GM19324 (cell line): ENCODE results near the gene IL2RG.
A peak's percentile ranks its signal among the peaks of the same experiment; 100 is the strongest.

Experiments
- ATAC-seq: cut with Tn5 transposase; IDR thresholded peaks from one replicate; pipeline ENCODE4 v1.9.1; 2021; ENCODE audit warnings: mild to moderate bottlenecking, moderate library complexity; ENCODE audit not compliant: unreplicated experiment, low FRiP score

The IL2RG gene

DNA sequence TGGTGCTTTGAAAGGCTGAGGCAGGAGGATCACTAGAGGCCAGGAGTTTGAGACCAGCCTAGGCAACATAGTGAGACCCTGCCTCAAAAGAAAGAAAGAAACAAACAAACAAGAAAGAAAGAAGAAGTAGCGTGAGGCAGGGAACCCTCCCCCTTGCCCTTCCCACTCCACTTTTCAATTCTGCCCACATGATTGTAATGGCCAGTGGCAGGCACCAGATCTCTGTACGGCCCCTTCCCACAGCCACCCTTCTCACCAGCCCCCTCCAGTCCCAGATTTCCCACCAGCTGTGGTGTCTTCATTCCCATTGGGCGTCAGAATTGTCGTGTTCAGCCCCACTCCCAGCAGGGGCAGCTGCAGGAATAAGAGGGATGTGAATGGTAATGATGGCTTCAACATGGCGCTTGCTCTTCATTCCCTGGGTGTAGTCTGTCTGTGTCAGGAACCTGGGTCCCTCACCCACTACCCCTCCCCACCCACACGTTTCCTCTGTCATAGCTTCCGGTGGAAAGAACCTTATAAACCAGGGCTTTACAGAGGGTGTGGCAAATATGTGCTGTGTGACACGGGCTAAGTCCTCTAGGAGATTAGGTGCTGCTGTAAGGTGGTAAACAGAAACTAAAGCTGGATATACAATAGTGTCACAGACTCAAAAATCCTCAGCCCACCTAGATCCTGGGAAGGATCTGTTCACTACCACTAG lies at the start of gene IL2RG:
IL2RG (minus strand) TSS at position 437 of the 703 bp plus-strand sequence; CDS start at position 399, 38 bp downstream.
- peak; percentile 85 for ATAC-seq

DNA sequence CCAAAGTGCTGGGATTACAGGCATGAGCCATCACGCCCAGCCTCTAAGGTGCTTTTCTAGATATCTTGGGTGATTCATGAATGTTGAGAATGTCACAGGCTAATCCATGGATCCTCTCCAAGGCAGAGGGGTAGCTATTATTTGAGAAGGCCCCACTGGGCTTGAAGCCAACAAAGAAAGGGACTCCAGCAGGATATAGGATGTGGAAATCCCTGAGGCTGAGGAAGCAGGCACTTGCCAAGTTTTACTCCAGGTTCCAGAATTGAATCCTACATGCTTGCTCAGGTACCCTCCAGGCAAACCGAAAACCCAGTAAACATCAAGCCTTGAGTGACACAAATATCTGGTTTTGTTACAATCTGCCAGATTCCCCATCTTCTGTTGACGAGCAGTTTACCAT lies 49.1 kb upstream of the IL2RG start:
- no peak for ATAC-seq

DNA sequence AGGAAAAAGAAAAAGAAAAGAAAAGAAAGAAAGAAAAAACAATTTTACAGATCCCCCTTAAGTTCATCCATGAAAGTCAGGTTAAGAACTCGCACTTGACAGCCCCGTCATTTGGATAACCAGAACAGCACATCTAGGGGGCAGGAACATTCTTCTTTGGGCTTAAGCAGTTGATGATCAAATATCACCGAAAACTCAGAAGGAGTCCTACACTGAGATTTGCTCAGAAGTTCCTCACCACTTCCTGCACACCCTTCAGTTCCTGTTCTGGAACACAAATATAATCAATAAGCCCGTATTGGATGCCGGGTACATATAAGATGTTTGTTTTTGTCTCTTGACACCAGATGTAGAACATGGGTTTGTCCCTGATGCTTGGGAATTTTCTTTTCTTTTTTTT lies 48.0 kb upstream of the IL2RG start:
- no peak for ATAC-seq

DNA sequence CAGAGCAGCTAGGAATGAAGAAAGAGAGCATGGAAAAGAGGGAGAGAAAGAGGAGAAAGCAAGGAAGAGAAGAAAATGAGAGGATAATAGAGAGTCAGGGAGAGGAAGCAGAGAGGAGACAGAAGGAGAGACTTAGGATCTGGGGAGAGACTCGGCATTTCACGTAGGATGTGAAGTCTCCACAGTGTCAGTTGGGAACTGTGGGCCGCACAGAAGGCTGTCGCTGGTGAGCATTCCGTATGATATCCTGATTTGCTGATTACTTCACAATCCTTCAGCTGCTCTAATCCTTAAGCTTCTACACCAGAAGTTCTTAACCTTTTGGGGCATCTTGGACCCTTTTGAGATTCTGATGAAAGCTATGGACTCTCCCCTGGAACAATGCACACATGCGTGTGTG lies 47.2 kb upstream of the IL2RG start:
- ATAC-seq: no peak

DNA sequence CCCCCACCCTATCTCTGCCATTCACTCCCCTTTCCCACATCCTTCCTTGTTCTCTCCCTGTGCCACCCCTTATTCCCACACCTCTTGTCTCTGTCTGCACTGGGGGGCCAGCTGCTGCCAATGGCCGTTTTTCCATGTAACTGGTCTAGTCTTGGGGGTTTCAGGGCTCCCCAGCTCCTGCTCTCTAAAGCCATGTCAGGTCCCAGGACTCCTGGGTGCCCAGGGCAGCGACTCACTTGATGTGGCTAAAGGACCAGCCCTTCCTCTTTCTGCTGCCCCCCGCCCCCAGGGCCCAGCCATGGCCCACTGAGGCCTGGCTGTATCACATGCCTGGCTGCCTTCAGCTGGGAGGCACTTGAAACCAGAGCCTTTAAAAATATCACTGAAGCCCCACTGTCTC lies 43.3 kb upstream of the IL2RG start:
- no peak for ATAC-seq

DNA sequence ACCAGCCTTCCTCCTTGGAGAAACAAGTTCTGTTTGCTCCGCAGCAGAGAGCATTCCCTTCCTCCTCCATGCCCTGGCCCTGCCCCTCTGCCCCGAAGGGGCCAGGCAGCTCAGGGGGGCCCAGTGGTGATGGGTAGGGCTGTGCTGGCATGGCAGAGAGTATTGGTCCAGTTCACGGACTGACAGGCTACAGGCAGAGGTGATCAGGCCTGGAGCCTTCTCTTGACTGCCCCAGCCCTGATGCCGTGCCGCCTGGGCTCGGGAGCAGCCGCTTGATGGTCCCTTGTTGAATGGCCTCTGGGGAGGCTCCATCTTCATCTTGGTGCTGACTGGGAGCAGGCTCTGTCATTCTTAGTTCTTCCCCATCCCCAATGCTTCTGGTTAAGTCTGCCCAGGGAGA lies 42.8 kb upstream of the IL2RG start:
- ATAC-seq: no peak

DNA sequence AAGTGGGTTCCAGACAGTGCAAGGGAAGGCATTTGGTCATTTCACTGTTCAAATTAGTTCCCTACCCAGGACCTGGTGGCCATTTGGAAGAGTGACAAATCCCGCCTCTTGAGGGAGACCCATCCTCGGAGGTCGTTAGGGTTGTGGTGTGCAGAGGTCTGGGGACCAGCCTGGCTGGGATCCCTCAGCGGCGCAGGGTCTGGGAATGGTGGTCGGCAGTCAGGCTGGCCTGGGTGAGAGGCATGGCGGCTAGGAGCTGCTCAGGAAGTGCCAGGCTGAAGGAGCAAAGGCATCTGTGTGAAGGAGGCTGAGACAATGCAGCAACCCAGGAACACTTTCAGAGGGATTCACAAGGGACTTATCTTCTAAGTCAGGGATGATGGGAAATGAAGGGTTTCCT lies 40.0 kb upstream of the IL2RG start:
- ATAC-seq: no peak

DNA sequence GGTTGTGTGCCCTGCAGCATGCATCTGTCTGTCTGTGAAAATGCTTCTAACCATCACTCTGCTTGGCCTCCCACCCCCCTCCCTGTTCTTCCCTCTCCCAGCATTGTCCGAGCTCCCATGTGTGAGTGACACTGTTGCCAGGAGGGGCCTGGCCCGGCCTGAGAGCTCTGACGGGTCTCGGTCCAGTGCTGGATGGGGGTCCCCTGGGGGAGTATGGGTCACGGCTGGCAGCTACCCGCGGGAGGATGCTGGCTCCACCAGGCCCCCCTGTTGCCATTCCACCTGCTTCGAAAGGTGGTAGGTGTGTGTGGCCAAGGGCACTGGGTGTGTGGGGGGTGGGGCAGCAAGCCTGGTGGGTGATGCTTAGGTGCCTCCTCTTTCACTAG lies 36.9 kb upstream of the IL2RG start:
- ATAC-seq: no peak

DNA sequence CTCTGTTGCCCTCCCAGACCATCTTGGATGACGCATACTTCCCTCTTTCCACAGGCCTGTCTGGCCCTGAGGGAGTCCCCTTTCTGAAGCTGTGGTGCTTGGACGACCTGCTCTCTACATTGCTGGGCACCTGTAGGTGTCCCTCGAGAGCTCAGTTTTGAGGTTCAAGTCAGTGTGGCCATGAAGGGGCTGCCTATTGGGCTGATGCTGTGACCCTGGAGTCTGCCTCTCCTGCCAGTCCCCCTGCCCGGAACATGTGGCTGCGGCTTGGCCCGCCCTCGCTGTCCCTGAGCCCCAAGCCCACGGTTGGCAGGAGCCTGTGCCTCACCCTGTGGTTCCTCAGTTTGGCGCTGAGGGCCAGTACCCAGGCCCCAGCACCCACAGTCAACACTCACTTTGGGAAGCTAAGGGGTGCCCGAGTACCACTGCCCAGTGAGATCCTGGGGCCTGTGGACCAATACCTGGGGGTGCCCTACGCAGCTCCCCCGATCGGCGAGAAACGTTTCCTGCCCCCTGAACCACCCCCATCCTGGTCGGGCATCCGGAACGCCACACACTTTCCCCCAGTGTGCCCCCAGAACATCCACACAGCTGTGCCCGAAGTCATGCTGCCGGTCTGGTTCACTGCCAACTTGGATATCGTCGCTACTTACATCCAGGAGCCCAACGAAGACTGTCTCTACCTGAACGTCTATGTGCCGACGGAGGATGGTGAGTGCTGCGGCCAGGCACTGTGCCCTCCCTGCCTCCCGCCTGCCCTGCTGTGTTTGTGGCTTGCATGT lies 36.3 kb upstream of the IL2RG start:
- no peak for ATAC-seq

DNA sequence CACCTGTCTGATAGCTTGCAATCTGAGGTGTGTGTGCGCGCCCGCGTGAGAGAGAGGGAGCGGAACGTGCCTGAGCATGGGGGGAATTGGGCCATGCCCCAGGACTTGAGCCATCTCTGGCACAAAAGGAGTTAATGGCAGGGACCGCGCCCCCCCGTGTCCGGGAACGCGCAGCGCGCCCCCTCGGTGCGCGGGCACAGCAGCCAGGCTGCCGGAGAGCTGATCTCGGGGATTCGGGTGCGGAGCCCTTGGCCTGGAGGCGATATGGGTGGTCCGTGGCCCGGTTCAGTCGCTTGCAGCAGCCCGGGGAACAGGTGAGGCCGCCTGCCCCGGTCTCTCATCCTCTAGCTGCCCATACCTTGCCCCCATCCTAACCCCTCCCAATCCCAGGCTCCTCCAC lies 33.3 kb upstream of the IL2RG start, which contains the start of gene NLGN3:
NLGN3 (plus strand) TSS at position 191 of the 400 bp plus-strand sequence. CDS start 2,909 bp downstream, outside the sequence.
- no peak for ATAC-seq

DNA sequence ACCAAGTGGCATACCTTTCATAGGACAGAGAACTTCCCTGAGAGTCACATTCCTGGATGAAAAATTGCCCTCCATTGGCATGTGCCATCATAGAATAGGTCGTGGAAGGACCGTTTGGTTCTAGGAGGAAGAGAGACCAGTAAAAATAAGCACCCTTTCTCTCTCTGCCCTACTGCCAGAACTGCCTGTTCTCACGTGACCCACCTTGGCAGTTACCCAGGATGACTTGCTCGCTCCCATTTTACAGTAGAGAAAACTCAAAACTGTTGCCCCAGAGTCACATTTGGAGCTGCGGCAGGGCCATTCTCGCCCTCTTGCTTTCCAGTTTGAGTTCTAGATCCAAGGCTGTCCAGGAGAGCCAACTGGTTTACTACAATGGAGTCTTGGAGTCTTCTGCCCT lies 32.1 kb upstream of the IL2RG start:
- ATAC-seq: no peak

DNA sequence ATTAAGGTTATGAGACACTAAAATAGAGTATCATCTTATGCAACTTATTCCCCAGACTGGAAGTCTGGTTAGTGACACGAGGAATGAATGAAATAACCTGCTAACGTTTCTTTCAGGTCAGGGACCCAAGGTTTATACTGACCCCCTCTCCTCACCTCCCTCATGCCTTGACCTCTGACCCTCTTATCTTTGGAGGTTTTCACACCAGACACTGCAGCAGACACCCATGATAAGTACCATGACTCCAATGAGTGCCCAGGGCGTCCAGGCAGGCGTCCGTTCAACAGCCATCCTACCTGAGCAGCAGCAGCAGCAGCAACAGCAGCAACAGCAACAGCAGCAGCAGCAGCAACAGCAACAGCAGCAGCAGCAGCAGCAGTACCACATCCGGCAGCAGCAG lies 29.1 kb upstream of the IL2RG start:
- ATAC-seq: no peak

DNA sequence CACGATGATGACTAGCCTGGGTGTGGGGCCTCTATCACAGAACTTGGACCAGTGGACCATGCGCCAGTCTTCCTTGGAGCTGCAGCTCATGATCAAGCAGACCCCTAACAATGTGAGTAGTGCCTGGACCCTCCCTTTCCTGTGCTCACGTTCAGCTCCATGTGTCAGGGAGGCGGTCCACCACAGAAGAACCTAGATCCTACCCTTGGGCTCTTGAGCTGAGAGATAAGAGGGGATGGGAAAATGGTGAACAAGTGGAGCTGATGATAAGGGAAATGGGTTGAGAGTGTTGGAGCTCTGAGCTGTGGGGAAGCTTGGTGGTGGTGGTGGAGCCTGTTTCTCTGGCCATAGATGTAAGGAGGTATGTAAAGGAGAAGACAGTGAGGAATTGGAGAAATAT lies 20.1 kb upstream of the IL2RG start:
- no peak for ATAC-seq

DNA sequence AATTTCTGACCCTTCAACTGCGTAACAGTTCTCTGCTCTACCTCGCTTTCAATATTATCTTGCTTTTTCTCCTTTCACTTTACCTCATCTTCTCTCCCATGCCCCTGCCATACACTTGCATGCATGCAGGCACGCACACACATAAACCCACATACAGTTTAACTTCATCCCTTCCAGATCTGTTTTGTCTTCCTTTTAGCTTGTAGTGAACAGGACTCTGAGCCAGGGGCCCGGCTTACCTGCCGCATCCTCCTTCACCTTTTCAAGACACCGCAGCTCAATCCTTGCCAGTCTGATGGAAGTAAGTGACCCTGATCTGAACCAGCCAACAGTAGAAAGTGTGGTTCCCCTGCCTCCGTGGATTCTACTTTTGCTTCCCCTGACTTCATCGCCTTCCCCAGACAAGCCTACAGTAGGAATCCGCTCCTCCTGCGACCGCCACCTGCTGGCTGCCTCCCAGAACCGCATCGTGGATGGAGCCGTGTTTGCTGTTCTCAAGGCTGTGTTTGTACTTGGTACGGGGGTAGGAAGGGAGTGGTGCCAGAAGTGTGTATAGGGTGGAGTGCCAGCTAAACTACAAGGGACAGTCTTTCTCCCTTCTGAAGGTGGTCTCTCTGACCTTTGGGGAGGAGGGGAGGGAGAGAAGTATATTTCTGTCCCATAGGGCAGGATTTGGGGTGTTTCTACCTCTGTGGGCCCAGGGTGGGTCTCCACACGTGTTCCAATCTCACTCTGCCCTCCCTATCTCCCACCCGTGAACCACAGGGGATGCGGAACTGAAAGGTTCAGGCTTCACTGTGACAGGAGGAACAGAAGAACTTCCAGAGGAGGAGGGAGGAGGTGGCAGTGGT lies 17.8 kb upstream of the IL2RG start:
- ATAC-seq: peak; percentile 54

DNA sequence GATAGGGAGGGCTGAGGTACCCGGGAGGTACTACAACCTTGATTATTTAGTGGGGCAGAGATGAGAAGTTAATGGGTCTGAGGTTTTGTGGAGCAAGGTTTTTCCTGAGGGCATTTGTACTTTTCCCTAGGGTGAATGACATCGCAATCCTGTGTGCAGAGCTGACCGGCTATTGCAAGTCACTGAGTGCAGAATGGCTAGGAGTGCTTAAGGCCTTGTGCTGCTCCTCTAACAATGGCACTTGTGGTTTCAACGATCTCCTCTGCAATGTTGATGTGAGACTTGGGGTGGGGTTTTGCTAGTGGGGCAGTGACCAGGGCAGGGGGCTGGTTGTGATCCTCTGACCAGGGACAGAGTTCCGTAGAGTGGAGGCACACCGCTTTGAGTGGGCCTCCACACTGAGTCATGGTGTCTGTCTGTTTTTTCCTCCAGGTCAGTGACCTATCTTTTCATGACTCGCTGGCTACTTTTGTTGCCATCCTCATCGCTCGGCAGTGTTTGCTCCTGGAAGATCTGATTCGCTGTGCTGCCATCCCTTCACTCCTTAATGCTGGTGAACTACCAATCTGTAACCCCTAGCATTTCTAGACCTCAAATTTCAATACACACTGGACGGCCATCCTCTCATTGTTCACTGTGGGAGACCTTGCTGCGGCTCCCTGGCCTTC lies 16.9 kb upstream of the IL2RG start:
- no peak for ATAC-seq

DNA sequence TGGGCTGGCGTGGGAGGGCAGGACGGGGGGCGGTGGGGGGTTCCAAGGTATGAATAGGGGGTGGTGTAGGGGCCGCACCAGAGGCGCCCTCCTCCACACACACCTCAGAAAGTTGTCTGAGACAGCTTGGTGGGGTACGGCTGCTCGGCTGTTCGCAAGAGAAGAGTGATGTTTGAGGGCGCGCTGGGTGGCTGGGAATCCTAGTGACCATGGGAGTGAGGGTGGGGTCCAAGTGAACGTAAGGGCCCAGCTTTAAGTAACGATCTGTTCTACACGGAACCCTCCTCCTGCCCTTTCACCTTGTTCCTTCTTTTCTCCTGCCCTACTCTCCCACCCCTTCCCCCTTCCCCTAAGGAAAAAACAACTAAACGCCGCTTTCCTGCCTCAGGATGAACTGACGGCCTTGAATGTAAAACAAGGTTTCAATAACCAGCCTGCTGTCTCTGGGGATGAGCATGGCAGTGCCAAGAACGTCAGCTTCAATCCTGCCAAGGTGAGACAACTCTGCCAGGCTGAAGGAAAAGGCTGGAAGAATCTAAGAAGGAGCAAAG lies 7.7 kb upstream of the IL2RG start:
- peak; percentile 20 for ATAC-seq

DNA sequence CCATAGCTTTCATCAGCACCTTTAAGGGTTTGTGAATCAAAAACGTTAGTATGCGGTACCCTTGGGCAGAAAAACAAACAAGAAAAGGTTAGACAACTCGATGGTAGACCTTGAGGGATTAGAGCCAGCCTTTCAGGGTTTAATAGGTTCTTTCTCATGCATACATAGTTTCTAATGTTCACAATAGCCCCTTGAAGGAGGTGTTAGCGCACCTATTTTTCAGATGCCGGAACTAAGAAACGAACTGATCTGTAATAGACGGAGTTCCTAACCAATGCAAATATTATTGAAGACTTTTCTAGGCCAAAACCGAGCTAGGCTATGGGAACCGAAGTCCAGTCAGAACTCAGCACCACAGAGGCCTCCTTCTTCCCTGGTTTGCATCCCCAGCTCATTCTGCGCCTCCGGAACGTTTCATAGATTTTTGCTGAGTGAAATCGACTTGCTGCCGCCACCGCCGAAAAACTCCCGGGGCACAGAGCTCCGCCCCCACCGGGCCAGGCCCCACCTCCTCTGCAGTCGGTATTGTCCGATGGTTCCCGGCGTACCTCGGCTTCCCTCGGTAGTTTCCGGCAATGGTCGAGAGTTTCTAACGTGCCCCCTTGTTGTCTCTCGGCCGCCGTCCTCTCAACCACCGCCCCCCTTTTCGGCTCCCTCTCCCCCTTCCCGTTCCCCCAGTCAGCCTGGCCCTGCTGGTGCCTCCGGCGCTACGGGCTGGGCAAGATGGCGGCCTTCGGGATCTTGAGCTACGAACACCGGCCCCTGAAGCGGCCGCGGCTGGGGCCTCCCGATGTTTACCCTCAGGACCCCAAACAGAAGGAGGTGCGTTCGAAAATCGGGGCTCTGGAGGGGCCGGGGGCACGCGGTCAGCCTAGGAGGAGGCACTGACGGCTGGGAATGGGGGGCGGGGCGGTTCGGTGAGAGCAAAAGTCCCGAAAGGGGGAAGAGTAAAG lies 6.9 kb upstream of the IL2RG start, which contains the start of gene MED12:
MED12 (plus strand) TSS at position 565 of the 953 bp plus-strand sequence; CDS start at position 724, 159 bp downstream.
- peak; percentile 85 for ATAC-seq

DNA sequence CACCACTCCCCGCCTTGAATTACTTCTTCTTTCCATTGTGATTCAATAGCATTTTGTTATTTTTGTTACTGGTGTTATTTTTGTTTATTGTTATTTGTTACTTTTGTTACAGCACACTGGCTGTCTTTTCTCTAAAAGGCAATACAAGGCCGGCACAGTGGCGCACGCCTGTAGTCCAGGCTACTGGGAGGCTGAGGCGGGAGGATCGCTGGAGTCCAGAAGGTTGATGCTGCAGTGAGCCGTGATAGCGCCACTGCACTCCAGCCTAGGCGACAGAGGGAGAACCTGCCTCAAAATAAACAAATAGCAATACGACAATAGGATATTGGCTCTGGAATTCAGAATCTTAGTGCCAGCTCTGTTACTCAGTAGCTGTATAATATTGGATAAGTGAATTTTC lies 6.0 kb upstream of the IL2RG start:
- no peak for ATAC-seq

DNA sequence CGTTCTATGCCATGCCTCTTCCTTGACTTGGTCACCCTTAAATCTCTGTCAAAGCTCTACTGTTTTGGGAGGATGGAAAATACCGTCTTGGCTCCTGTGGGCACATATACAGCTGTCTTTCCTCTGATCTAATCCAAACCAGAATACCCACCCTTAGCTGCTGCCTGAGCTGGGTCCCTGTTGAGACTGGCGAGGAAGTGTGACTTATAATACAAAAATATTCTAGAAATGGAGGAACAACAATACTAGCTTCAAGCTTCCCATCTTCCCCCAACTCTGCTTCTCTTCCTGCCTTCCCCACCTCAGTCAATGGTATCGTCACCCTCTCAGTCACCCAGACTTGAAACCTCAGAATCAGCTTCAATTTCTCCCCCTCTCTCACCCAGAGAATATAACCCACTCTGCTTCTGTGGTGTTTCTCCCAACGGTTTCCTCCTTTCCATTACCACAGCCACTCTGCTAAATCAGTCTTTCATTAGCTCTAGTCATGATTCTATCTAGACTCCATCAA lies 599 bp upstream of the IL2RG start:
- ATAC-seq: peak; percentile 7
